ENCODE results near the gene FGR.

Gene FGR

DNA sequence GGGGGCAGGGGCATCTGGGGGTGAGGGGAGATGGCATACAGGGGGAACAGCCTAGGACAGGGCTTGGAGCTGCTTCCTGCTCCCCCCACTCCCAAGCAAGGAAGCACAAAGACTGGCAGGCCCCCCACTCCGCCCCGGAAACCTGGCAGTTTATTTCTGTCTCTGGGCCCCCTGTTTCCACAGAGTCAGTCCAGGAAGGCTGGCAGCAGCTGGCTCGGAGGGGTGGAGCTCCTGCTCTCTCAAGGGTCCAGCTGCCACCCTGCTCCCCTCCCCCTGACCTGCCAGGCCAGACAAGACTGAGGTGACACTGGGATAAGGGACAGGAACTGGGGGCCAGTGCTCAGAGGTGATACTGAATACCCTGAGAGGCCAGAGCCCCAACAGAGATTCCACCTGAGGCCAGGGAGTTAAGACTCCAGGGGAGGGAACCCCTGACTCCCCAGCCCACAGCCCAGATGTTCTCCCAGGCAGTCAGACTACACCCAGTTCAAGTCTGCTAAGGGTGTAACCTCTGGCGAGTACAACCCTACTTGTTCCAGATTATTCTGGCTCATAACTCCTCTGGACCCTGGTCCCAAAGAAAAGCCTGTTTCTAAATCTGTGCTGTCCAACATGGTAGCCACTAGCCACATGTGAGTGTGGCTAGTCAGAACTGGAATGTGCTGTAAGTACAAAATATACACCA is 57.3 kb downstream of the FGR start:
- no peak for DNase-seq (ENCODE audit: low spot score)
- H3K4me3 ChIP-seq: no peak overlapping the region
- H3K27ac ChIP-seq: peak overlapping the region; percentile 97 to 98
- TF ChIP-seq, protein P1, sequence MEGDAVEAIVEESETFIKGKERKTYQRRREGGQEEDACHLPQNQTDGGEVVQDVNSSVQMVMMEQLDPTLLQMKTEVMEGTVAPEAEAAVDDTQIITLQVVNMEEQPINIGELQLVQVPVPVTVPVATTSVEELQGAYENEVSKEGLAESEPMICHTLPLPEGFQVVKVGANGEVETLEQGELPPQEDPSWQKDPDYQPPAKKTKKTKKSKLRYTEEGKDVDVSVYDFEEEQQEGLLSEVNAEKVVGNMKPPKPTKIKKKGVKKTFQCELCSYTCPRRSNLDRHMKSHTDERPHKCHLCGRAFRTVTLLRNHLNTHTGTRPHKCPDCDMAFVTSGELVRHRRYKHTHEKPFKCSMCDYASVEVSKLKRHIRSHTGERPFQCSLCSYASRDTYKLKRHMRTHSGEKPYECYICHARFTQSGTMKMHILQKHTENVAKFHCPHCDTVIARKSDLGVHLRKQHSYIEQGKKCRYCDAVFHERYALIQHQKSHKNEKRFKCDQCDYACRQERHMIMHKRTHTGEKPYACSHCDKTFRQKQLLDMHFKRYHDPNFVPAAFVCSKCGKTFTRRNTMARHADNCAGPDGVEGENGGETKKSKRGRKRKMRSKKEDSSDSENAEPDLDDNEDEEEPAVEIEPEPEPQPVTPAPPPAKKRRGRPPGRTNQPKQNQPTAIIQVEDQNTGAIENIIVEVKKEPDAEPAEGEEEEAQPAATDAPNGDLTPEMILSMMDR (IDR thresholded peaks at IDR 0.05): no peak

DNA sequence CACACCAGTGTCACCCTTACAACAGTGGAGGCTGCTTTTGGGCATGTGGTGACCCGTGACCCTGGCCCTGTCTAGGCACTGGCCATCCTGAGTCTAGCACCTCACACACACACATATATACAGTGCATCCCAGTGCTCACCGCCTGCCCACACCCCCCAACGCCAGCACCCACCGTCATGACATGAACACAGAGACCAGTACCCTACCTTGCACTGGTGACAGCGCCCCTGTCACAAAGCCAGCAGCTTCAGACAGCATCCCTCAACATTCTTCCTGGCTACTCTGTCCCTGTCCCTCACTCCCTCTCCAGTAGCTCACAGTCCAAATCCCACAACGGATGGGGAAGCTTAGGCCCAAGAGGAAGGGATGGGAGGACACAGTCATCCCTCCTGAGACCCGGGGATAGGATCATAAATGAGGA is 58.2 kb downstream of the FGR start:
- Histone ChIP-seq H3K4me3 (peak overlapping the region; percentile 74), H3K27ac (peak overlapping the region; percentile 97 to 98)
- DNase-seq (ENCODE audit: low spot score): no peak
- TF ChIP-seq, protein P1 (IDR thresholded peaks at IDR 0.05): no peak

DNA sequence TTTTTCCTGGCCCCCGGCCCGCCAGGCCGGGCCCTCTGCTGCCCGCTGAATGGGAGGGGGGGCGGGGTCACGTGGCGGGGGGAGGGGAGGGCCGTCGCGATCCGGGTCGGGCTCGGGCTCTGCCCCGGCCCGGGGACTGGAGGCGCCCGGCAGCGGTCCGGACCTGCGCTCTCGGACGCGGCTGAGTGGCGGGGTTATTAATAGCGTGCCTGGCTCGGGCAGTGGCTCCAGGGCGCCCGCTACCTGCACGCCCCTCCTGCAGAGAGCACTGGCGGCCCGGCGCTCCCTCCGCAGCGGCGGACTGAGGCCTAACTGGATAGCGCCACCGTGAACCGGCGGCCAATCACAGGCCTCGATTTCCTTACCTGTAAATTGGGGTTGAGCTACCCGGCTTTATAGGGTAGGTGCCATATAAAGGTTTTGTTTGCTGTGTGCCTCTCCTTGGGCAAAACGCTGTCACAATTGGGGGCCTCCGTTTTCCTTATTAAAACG is 59.1 kb downstream of the FGR start:
- TF ChIP-seq, protein P1 (IDR thresholded peaks at IDR 0.05): no peak
- peak overlapping the region; percentile 97 to 98 for H3K27ac ChIP-seq
- no peak for DNase-seq (ENCODE audit: low spot score)
- peak overlapping the region; percentile 74 for H3K4me3 ChIP-seq

DNA sequence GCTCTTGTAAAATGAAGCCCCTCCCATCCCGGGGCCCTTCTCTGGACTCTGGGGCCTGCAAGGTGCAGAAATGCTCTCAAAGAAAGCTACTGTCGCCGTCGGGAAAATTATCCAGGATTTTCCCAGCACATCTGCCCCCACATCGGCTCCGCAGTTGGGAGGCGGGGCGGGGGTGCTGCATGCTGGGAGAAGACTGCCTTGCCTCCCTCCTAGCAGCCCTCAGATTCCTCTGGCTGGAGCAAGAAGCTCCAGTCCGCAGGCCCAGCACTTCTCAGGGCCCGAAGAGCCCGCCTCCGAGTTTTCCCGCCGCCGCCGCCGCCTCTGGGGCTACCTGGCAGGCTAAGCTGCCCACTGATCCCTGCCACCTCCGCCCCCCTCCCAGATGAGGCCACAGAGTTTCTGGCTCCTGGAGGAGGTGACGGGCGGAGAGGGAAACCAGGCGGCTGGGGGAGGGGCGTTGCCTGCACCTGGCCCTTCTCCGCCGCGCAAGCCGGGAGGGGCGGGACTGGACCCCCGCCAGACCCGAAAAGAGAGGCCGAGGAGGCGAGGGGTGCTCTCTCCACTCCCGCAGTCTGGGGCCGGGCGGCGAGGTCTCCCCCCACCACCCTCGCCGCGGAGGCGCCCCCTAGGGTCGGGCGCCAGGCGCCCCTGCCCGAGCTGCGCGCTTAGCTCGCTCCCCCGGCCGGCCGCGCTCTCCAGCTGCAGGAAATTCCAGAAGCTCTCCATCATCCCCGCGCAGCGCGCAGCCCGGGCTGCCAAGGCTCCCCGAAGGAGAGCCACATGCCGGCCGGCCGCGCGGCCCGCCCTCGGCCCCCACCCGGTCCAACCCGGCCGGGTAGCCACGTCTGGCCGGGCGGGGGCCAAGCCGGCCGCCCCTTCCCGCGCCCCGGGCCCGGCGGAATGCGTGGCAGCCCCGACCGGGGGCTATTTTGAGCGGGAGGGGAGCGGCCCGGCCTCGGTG is 59.8 kb downstream of the FGR start:
- TF ChIP-seq, protein P1 (IDR thresholded peaks at IDR 0.05): no peak
- peak overlapping the region; percentile 97 to 98 for H3K27ac ChIP-seq
- peak; percentile 89 for DNase-seq (ENCODE audit: low spot score)
- H3K4me3 ChIP-seq: peak overlapping the region; percentile 74

DNA sequence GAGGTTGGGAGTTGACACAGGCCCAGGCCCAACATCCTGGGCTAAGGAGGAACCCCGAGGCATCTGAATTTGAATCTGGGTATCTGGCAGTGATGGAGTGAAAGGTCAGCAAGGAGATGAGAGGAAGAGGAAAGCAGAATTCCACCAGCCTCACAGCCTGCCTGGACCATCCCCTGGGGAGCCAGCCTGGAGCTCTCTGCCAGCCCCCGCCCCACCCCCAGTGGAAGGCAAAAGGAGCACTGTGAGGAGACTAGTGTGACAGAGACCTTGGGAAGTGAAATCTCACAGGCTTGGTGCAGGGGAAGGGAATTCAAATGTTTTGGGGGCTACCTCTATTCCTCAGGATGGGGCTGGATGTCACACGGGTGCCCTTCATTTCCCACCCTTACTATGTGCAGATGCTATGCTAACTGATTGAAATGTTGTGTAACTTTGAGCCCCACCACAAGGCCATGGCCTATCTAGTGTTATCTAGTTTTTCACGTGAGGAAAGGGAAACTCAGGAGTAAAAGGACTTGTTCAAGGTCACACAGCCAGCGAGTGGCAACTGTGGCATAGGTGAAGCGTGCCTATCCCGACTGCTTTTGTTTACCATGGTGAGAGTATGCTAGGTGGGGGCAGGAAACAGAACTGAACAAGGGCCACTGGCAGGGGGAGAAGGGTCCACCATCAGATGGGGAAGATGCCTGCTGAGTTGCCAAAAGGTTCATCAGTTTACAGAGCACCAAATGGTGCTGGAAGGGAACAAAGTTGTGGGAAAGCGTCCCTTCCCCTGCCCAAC is 60.8 kb downstream of the FGR start:
- Histone ChIP-seq H3K4me3 (peak overlapping the region; percentile 74), H3K27ac (peak overlapping the region; percentile 97 to 98)
- DNase-seq (ENCODE audit: low spot score): no peak
- TF ChIP-seq, protein P1 (IDR thresholded peaks at IDR 0.05): no peak

DNA sequence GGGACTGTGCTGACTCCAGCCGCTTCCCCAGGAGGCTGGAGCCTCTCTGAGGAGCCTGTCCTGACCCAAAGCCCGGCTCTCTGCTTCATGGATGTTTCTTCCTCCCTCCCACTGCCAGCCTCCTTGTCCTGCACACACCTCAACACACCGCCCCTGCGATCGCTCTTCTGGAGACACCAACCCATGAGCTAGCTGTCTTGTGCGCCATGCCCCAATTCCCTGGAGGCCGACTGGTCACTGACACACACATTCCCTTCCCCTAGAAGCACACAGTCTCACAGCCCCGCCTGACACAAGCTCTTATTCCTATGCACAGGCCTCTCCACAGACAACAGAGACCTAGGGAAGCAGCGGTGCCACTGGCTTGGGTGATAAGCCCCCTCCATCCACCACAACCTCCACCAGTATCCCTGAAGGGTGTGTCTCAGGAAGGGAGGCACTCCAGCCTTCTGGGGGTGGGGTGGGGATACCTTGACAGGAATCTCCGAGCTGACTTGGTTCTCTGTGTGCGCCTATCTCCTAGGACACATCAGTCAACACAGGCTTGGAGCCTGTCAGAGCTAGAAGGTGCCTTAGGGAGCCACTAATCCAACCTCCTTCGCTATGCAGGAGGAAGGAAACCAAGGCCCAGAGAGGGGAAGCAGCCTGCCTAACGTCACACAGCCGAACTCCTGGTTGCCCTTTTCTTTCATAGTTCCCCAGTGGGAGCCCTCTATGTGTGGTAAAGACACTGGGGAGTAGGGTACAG is 62.1 kb downstream of the FGR start:
- Histone ChIP-seq H3K4me3 (peak overlapping the region; percentile 59), H3K27ac (peak overlapping the region; percentile 97 to 98)
- no peak for DNase-seq (ENCODE audit: low spot score)
- TF ChIP-seq, protein P1 (IDR thresholded peaks at IDR 0.05): no peak

All from coronary artery (tissue), 2 donors.